GM19467 (cell line): ENCODE results near the gene KISS1.

Experiments
- ATAC-seq: cut with Tn5 transposase; IDR thresholded peaks from one replicate; pipeline ENCODE4 v1.9.1; 2021; ENCODE audit warnings: mild to moderate bottlenecking, moderate library complexity; ENCODE audit not compliant: unreplicated experiment

The KISS1 gene

GRCh38 chr1:204194080-204194479, 2.2 kb downstream of the KISS1 start:
- no peak for ATAC-seq

GRCh38 chr1:204192589-204193352, 3.5 kb downstream of the KISS1 start:
- ATAC-seq = no peak

- ATAC-seq = no peak
Observed at GRCh38 chr1:204192046-204192445, 4.2 kb downstream of the KISS1 start.

GRCh38 chr1:204191456-204191855, 4.8 kb downstream of the KISS1 start:
- no peak for ATAC-seq

GRCh38 chr1:204190212-204191211, 5.8 kb downstream of the KISS1 start:
- no peak for ATAC-seq

GRCh38 chr1:204188959-204189639, 7.2 kb downstream of the KISS1 start:
- no peak for ATAC-seq

GRCh38 chr1:204186597-204186996, 9.7 kb downstream of the KISS1 start:
- no peak for ATAC-seq

GRCh38 chr1:204181116-204181515, 15.2 kb downstream of the KISS1 start:
- no peak for ATAC-seq

GRCh38 chr1:204180133-204180532, 16.2 kb downstream of the KISS1 start:
- no peak for ATAC-seq

- ATAC-seq = no peak
Observed at GRCh38 chr1:204178487-204179281, 17.6 kb downstream of the KISS1 start.

GRCh38 chr1:204177133-204177532, 19.2 kb downstream of the KISS1 start:
- no peak for ATAC-seq

GRCh38 chr1:204176049-204176448, 20.2 kb downstream of the KISS1 start:
- no peak for ATAC-seq

GRCh38 chr1:204174958-204175357, 21.3 kb downstream of the KISS1 start:
- no peak for ATAC-seq

GRCh38 chr1:204172404-204173029, 23.8 kb downstream of the KISS1 start:
- ATAC-seq = no peak

- ATAC-seq = no peak
Observed at GRCh38 chr1:204171751-204172178, 24.5 kb downstream of the KISS1 start.

GRCh38 chr1:204170494-204171155, 25.7 kb downstream of the KISS1 start:
- no peak for ATAC-seq

- ATAC-seq = no peak
Observed at GRCh38 chr1:204169858-204170257, 26.4 kb downstream of the KISS1 start.

- ATAC-seq = no peak
Observed at GRCh38 chr1:204167730-204168129, 28.6 kb downstream of the KISS1 start.

- ATAC-seq = no peak
Observed at GRCh38 chr1:204166219-204166618, 30.1 kb downstream of the KISS1 start, which contains the start of gene REN. Gene REN (minus strand): TSS chr1:204166337. CDS start chr1:204166293, 44 bp downstream.
